Superior temporal gyrus (tissue), 1 donor: Measurements from ENCODE around the gene HAS3.
"Not testable (repeated sequence)": the region's sequence is repeated elsewhere in the genome, so short reads cannot be mapped to it uniquely, and the experiment has no call there.

Experiments used
- DNase-seq: peaks from one replicate; pipeline ENCODE4 v3.0.0-alpha.2; 2016; ENCODE audit errors: extremely low spot score

The HAS3 gene, protein sequence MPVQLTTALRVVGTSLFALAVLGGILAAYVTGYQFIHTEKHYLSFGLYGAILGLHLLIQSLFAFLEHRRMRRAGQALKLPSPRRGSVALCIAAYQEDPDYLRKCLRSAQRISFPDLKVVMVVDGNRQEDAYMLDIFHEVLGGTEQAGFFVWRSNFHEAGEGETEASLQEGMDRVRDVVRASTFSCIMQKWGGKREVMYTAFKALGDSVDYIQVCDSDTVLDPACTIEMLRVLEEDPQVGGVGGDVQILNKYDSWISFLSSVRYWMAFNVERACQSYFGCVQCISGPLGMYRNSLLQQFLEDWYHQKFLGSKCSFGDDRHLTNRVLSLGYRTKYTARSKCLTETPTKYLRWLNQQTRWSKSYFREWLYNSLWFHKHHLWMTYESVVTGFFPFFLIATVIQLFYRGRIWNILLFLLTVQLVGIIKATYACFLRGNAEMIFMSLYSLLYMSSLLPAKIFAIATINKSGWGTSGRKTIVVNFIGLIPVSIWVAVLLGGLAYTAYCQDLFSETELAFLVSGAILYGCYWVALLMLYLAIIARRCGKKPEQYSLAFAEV

DNA sequence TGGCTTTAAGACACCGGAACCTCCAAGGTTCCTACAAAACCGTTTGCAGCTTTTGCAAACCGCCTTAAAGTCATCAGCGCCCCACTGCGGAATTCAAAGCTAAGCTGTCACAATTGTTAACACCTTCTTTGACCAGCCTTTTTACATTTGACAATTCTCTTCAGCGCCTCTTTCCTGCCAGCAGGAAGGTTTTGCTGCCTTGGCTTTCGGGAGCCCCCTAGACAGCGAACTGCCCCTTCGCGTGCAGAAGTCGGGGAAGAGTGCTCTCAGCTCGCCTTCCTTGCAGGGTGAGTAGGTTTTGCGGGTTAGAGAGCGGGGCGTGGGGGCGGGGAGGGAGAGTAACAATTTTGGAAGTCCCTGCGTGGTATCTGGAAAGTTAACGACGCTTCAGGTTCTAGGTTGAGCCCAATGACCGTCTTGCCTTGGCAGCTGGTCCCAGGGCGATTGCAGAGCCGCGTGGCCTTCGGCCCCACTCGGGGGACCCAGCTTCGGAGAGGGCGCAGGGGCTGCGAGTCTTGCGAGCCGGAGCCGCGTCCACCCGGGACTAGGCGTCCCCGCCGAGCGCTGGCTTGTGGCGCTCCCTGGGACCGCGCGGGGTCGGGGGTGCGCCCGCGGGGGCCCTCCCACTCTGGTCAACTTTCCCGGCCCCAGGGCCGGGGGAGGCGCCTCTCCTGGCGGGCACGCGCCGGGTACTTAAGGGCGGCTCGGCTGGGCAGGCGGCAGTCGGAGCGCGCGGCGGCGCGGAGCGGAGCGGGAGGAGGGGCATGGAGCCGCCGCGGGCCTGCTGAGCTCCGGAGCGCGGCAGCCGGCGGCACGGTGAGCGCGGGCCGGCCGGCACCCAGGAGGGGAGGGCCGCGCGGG, at the start of gene HAS3:
HAS3 (plus strand) TSS at position 153 of the 861 bp plus-strand sequence. CDS start 3,743 bp downstream, outside the sequence.
- DNase-seq, result peak; percentile 57

DNA sequence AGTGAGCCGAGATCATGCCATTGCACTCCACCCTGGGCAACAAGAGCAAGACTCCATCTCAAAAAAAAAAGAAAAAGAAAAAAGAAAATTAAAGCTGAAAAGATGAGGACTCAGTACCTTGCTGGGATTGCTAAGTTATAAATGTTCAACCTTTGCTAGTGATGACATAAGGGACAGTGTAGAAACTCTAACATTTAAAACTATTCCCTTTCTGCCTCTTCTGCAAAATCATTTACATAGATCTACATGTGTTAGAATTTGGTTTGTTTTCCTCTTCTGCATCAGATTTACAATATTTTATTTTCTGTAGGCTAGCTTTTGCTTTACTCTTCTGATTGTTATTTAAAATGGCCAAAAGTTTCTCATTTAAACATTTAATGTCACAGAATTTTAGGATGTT, 49.5 kb upstream of the HAS3 start:
- DNase-seq, result no peak

DNA sequence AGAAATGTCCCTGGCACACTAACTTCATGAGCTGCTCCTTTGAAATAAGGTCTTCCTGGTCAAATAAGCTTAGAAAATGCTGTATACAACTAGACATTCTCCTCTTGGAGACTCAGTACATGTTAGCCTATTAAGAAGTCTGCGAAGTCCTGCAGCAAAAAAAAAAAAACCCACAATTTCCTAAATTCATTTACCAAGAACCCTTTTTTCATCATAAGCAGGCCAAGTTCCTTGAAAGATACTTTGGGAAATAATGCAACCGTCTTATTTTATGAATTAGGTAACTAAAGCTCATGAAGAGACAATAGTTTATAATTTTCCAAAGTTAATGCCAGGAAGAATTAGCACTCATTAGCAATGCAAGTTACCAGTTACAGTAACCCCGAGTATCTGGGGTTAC, 49.0 kb upstream of the HAS3 start:
- DNase-seq, result no peak

DNA sequence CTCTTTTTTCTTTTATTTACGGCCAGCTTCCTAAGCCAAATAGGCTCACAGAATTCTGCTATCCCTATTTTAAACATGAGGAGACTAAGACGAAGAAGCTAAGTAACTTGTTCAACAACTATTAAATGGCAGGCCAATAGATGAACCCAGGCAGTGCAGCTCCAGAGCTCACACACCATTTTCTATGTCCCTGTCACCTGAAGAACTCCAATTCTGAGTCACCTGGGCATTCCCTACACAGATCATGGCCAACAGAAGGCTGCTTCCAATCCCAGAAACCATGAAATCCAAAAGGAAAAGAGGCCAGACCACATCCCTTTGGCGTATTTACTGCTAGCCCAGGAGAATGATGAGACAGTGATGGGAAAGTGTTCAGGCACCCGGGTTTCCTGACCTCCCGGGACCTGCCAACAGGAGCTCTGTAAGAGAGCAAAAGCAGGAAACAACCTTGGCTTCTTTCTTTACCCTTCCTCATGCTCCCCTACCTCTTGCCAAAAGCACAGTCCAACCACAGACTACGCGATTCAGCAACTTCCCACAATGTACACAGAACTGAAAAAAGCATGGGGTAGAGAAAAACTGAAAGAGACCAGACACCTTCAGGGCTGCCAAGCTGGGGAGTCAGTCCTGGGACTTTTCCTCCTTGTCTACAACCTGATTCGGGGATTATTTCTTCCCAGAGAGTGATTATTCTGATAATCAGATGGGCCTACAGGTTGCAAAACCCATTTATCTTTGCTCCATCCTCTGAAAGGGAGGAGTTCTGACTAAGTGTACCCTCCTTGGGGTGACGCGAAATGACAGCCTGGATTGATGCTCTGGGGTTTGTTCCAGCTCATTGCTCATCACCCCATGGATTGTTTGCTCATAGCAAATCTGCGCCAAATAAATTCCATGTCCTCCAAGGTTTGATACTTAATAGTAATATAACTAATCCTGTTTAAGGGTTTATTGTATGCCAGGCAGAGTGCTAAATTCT, 47.8 kb upstream of the HAS3 start:
- no peak for DNase-seq

DNA sequence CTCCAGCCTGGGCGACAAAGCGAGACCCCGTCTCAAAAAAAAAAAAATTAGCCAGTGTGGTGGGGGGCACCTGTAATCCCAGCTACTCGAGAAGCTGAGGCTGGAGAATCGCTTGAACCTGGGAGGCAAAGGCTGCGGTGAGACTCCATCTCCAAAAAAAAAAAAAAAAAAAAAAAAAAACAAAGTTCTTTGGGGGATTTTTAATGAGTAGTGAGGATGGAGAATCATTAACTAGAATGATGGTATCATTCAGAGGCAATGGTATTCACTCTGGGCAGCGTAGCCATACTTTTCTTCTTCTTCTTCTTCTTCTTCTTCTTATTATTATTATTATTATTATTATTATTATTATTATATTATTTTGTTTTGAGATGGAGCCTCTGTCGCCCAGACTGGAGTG, 42.0 kb upstream of the HAS3 start:
- not testable (repeated sequence) for DNase-seq

DNA sequence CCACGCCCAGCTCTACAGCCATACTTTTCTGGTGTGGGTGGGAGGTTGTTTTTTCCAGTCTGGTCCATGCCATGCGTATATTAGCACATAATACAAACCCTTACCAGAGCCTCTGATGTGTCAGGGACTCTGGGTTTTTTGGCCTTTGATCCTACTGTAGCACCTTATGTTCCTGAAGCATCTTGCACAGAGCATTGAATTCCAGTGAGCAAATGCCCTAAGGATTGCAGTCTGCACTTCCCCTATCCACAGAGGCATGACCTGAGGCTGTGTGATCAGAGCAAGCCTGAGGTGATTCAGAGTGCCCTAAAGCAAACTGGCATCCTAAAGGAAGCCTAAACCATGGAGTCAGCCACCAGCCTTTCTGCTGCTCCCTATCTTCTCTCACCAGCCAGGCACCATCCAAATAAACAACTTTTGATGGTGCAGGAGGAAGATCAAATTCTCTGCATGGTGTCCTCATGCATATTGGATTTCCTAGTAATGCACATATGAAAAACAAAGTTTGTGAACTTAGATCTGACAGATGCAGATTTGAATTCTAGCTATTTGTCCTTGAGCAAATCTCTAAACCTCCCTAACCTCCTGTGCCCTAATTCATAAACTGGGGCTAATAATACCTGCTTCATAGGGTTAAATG, 41.2 kb upstream of the HAS3 start:
- no peak for DNase-seq

DNA sequence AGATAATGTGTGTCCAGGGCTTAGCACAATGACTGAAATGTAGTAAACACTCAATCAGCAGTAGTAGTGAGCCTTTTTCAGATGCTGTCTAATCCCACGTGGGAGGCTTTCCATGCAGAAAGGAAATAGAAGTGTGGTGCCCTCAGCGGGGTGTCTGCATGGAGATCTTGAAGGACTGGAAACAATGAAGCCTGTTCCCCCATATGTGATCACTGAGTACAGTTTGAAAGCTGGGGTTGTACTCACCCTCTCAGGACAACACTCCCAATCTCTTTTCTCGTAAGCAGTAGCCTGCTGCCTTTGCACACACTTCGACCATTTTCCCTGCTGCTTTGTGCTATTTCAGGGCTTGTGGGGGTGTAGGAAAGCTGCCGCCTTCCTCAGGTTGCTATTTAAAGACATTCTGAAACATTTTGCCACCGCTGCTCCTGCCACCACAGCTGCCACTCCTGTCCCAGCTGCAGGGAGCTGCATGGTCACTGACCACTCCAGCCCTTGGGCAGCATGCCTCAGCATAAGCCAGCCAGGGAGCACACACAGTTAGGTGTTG, 40.6 kb upstream of the HAS3 start:
- DNase-seq, result peak; percentile 38

DNA sequence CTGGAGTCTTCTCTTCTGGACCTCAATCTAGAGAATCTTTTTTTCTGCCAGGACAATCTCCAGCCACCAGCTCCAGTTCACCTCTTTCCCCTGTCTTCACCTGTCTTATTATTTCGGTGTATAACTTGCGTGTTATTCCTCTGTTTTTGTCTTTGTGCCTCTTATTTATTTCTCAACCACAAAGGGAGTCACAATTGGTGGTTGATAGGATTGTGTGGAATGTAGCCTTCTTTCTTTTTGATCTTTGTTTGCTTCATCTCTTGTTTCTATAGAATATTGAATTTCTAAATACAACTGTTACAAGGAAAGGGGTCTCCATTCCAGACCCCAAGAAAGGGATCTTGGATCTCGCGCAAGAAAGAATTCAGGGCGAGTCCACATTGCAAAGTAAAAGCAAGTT, 35.9 kb upstream of the HAS3 start:
- DNase-seq, result no peak

DNA sequence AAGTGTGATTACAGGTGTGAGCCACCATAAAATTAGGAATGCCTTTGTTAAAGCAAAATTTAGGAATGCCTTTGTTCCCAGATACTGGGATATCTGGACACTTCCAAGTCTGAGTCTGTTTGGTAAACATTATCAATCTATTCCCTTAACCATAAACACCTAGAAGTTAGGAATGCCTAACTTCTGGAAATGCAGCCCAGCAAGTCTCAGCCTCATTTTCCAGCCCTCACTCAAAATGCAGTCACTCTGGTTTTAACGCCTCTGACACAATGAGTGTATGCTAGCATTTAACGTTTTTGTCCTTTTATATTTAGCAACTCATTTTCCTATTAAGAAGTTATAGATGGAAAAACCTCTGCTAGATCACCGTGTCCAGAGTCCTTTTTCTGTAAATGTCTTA, 34.4 kb upstream of the HAS3 start:
- no peak for DNase-seq

DNA sequence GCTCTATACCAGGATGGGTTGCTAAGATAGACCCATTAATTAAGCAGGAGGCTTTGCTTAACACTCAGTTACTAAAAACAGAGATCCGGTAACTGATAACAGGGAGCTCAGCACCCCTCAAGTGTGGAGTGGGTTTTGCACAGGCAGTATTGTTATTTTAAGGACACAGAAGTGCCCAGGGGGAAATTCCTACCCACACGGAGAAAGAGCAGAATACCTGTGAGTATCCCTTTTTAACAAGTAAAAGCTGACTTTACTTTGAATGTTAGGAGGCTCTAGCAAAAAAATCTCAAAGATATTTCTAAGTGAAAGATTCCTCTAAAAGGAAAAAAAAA, 32.8 kb upstream of the HAS3 start:
- DNase-seq, result no peak

DNA sequence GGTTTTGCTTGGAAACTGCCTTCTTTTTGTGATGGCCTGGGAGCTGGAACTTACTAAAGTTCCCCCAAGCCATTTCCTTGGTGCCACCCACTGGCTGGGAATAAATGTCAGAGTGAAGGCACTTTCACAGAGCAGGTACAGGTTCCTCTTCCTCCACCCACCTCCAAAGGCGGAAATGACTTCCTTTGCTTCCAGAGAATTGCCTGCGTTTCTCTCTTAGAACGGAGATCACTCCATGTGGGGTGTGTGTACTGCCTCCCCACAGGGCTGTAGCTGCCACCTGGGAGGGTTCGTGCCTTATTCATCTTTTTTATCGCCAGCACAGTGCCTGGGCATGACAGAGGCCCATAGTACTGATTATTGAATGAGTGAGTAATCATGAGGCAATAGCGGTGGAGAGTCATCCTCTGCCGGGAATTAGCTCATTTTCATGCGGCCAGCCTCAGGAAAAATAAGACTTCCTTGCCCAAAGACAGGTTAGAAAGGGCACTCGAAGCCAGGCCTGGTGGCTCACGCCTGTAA, 32.2 kb upstream of the HAS3 start:
- no peak for DNase-seq

DNA sequence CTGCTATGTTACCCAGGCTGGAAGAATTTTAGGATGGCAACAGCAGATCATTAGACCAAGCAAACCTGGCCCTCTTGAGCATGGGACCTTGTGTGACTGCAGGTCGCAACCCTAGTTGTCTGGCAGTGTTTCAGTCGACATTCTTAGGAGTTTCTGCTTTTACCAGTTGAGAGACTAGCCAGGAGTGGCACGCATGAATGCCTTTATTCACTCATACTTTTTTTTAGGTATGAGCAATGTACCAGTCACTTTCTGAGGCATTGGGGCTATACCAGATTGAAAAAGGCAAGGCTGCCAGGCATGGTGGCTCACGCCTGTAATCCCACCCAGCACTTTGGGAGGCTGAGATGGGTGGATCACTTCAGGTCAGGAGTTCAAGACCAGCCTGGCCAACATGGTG, 28.2 kb upstream of the HAS3 start:
- no peak for DNase-seq

DNA sequence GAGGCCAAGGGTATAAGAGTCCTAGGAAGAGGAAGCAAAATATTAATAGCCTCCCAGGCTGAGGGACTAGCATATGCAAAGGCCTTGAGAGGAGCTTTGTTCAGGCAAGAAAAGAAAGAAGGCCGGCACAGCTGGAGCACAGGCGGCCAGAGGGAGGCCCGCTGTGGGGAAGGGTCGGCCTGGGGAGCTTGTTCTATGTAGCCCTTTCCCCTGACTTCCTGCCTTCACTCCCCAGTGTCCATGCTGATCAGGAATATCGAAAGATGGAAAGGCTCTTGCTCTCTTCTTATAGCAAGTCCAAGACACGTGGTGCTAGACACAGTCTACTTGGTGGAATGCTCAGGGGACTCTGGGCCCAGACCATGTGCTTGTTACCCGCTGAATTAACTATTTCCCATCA, 27.4 kb upstream of the HAS3 start:
- no peak for DNase-seq

DNA sequence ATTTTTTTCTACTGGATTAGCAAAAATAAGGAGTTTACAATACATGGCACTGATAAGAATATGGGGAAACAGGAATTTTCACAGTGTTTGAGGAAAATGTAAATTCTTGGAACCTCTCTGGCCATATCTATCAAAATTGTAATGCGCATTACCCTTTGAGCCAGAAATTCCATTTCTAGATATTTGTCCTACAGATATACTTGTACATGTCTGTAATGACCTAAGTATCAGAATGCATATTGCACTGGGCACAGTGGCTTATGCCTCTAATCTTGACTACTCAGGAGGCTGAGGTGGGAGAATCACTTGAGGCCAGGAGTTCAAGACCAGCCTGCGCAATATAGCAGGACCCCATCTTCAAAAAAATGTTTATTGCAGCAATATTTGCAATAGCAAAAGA, 25.8 kb upstream of the HAS3 start:
- DNase-seq, result no peak

DNA sequence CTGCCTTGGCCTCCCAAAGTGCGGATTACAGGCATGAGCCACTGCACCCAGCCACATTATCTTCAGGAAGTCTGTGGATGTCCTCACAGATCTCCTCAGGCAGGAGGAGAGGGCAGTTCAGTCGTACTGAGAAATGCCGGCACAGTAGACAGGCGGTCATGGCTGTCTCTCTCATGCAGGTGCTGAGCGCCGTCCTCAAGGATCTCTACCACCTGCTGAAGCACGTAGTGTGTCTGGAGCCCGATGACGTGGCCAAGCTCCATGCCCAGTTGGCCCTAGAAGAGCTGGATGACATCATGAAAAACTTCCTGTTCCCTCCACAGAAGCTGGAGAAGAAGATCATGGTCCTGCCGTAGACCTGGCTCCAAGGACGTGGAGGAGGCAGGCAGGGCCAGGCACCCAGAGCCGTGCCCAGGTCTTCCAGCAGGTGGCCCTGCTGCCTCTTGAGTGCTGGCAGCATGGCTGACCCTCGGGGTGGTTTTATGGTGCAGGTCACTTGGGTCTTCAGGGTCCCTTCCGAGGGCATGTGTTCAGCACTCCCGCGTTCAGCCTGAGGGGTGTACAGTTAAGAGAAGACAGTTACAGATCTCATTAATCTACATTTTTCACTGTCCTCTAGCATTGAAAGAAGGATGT, 22.0 kb upstream of the HAS3 start:
- DNase-seq, result no peak

DNA sequence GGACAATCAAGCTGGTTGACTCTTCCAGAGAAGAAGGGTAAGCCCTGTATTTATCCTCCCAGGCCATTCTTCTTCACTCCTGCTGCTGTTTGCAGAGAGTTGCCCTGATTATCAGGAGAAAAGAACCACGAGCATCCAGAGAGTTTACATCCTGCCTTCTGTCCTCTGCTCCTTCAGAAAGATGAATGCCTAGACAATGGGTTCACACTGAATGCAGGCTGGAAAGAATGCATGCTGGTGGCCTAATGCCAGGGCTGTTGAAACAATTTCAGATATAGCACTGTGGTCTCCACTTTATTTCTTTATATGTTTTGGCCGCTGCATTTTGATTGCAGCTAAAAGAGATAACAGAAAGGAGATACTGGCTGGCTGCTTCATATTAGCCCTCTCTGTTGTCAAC, 21.2 kb upstream of the HAS3 start:
- no peak for DNase-seq

DNA sequence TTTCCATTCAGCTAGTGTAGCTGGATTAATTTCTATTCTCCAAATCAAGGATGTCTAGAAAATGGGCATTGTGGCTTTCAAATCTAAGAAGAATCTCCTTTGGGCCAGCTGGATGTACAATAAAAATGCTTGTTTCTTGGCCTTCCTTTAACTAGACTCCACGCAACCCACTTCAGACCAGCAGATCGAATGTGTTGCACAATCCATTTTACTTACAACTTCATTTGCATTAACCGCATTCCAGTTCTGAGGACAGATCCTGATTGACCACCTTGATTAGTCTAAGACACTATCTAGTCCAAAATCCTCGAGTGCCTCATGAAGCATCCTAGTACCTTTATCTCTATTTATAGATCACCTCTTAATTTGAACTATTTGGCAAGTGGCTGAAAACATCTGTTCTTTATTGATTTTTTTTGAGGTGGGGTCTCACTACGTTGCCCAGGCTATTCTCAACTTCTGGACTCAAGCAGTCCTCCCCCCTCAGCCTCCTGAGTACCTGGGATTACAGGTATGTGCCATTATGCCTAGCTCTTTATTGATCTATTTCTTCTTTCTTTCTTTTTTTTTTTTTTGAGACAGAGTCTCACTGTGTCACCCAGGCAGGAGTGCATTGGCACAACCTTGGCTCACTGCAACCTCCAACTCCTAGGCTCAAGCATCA, 20.3 kb upstream of the HAS3 start:
- no peak for DNase-seq

DNA sequence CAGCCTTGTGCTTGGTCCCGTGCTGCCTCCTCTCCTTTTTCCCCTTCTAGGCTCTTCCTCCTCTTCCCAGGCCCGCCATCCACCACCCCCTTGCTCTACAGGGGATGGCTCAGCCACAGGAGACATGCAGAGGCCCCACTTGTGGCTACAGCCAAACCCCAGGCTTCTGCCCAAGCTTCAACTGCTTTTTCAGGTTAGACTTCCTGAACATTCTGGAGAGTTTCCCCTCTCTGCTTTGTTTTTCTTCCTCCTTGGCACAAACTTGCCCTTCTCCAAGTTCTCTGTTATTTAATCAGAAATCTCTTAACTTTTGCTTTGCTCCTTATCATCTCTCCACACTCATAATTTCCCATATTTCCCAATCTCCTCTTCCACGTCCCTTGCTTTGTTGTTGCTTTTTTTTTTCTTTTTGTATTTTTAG, 18.3 kb upstream of the HAS3 start:
- no peak for DNase-seq

DNA sequence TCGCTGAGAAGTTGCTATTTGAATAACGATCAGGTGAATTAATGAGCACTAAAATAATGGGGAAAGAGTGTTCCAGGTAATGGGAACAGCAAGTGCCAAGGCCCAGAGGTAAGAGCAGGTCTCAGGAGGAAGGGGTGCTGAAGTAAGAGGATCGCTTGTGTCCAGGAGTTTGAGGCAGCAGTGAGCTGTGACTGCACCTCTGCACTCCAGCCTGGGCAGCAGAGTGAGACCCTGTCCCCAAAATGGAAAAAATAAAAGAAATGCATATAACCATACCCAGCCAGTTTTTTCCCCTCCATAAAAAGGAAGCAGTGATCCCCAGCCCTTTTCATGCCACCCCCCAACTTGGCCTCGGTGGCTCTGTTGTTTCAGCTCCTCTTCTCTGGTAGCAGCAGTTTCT, 16.8 kb upstream of the HAS3 start:
- no peak for DNase-seq
